AG09319 (cell line): ENCODE data around the gene RAB28.

Experiments
- DNase-seq: peaks from one replicate; pipeline ENCODE4 v3.0.0-alpha.2; 2010; ENCODE audit warnings: low read depth; ENCODE audit errors: extremely low read depth
- CTCF ChIP-seq: IDR thresholded peaks from 2 replicates; pipeline ENCODE4 v1.5.1; 2011; ENCODE audit warnings: low read depth, mild to moderate bottlenecking, inconsistent platforms, low read length, moderate library complexity

The RAB28 gene

DNA sequence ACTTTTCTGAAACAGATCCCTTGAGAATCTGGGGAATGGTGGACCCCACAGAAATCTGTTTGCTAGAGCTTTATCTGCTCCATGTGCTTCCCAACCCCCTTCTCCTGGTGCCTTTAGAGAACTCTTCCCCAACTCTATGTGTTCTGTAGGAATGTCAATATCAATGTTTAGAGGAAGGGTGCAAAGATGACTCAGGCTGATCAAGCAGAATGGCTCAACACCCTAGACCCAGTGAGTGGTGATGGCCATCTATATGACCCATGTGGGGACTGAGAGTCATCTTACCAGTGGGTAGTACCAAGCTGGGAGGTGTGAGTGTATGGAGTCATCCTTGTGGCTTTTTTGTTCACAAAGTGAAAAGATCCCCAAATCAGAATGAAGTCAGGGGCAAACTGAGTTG, 143.5 kb downstream of the RAB28 start:
- TF ChIP-seq CTCF = no peak
- DNase-seq = no peak

- no peak for TF ChIP-seq CTCF
- DNase-seq = no peak
These were observed 152.3 kb downstream of the RAB28 start for GRCh38 chr4:13331827-13332226.

- DNase-seq = peak; percentile 34
- TF ChIP-seq CTCF = no peak
These were observed 154.2 kb downstream of the RAB28 start for GRCh38 chr4:13329963-13330362.

- no peak for TF ChIP-seq CTCF
- no peak for DNase-seq
These were observed 154.7 kb downstream of the RAB28 start for GRCh38 chr4:13329340-13329850.

DNA sequence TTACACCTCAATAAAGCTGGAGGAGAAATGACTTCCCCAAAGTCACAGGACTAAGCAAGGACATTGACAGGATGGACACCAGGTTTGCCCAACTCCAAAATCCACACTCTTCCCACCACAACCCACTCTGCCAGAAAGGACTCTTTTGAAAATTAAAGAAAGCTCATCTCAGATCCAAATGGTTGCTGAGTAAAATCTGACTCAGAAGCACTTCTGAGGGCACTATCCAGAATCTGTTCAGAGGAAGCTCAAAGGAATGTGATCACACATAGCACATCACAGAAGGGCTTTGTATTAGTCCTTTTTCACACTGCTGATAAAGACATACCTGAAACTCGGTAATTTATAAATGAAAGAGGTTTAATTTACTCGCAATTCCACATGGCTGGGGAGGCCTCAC, 155.5 kb downstream of the RAB28 start:
- DNase-seq = no peak
- no peak for TF ChIP-seq CTCF

DNA sequence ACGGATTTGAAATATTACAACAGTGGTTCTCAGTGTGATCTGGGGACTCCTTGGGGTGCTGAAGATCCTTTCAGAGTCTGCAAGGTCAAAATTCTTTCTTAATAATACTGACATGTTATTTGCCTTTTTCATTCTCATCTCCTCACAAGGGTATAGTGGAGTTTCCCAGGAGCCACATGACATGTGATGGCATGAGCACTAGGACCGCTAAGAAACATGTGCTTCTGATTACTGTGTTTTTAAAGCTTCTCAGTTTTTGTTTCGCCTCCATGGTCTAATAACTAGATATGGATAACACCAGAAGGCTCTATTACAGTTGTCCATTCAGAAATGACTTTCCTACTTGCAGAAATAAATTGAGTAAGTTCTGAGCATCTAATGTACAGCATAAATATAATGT, 156.1 kb downstream of the RAB28 start:
- TF ChIP-seq CTCF = no peak
- DNase-seq = no peak

- TF ChIP-seq CTCF = no peak
- DNase-seq = no peak
These were observed 158.4 kb downstream of the RAB28 start for GRCh38 chr4:13325744-13326143.

- TF ChIP-seq CTCF = no peak
- no peak for DNase-seq
These were observed 160.2 kb downstream of the RAB28 start for GRCh38 chr4:13323921-13324320.
